NOMO-1 (cell line): ENCODE measurements around the gene MTMR12.
"Not testable (repeated sequence)": the region's sequence is repeated elsewhere in the genome, so short reads cannot be mapped to it uniquely, and the experiment has no call there.

Experiments
- DNase-seq, 2 experiments: peaks; one replicate each; lab custom pipeline; 2025; ENCODE audit not compliant: unreplicated experiment in 2 of 2; lab: John Stamatoyannopoulos, UW

The MTMR12 gene

GRCh38 chr5:32326216-32326772, 13.6 kb upstream of the MTMR12 start:
- DNase-seq, result no peak

GRCh38 chr5:32325616-32326015, 12.9 kb upstream of the MTMR12 start:
- DNase-seq, result no peak

- DNase-seq, result no peak
These were observed 12.3 kb upstream of the MTMR12 start for GRCh38 chr5:32325062-32325461.

GRCh38 chr5:32323741-32324140, 11.0 kb upstream of the MTMR12 start:
- DNase-seq, result no peak

GRCh38 chr5:32322882-32323281, 10.1 kb upstream of the MTMR12 start:
- DNase-seq, result no peak

GRCh38 chr5:32321787-32322186, 9.0 kb upstream of the MTMR12 start:
- DNase-seq, result peak; percentile 44 to 71

GRCh38 chr5:32320576-32320975, 7.8 kb upstream of the MTMR12 start:
- DNase-seq, result no peak

- DNase-seq, result no peak
These were observed 7.3 kb upstream of the MTMR12 start for GRCh38 chr5:32319926-32320543.

- DNase-seq, result no peak
These were observed 6.7 kb upstream of the MTMR12 start for GRCh38 chr5:32319392-32319791.

GRCh38 chr5:32317041-32317440, 4.3 kb upstream of the MTMR12 start:
- DNase-seq, result no peak

- no peak for DNase-seq
These were observed 2.7 kb upstream of the MTMR12 start for GRCh38 chr5:32315221-32316014.

- DNase-seq, result no peak
These were observed 1.9 kb upstream of the MTMR12 start for GRCh38 chr5:32314658-32315057.

- DNase-seq, result not testable (repeated sequence)
These were observed 1.4 kb upstream of the MTMR12 start for GRCh38 chr5:32314152-32314488.

- peak; percentile 53 to 59 for DNase-seq
These were observed 543 bp downstream of the MTMR12 start for GRCh38 chr5:32312197-32312594.

- peak; percentile 30 to 57 for DNase-seq
These were observed 1.1 kb downstream of the MTMR12 start for GRCh38 chr5:32311404-32312196.

GRCh38 chr5:32309761-32310160, 3.0 kb downstream of the MTMR12 start:
- DNase-seq, result peak; percentile 63 to 96

GRCh38 chr5:32308946-32309345, 3.8 kb downstream of the MTMR12 start:
- peak in 1 of 2 experiments; percentile 53 for DNase-seq

GRCh38 chr5:32307769-32308194, 5.0 kb downstream of the MTMR12 start:
- DNase-seq, result no peak

- peak in 1 of 2 experiments; percentile 56 for DNase-seq
These were observed 8.1 kb downstream of the MTMR12 start for GRCh38 chr5:32304622-32305021.

GRCh38 chr5:32303755-32304120, 9.0 kb downstream of the MTMR12 start:
- no peak for DNase-seq
